Ovary (tissue), 3 donors: ENCODE measurements around the gene IRAK1.

ENCODE experiments used
- CTCF ChIP-seq, 3 donors: fragments of 450-650 bp in 2 of 3; fragments of 200-600 bp in 1 of 3; IDR thresholded peaks; one replicate each; pipeline versions ENCODE4 v1.5.1 to v1.8.0; 2016 to 2022; ENCODE audit warnings: antibody characterized with exemption in 3 of 3, mild to moderate bottlenecking in 1 of 3
- EP300 ChIP-seq: sonication (generic); formaldehyde crosslinking; IDR thresholded peaks from one replicate; pipeline ENCODE4 v1.6.1; 2017; ENCODE audit warnings: antibody characterized with exemption
- POLR2A ChIP-seq: fragments of 450-650 bp; IDR thresholded peaks from one replicate; pipeline ENCODE4 v1.6.1; 2017; ENCODE audit warnings: antibody characterized with exemption, mild to moderate bottlenecking, moderate library complexity
- donor health status: DM: no; HTN: no; CAD: no.

DNA sequence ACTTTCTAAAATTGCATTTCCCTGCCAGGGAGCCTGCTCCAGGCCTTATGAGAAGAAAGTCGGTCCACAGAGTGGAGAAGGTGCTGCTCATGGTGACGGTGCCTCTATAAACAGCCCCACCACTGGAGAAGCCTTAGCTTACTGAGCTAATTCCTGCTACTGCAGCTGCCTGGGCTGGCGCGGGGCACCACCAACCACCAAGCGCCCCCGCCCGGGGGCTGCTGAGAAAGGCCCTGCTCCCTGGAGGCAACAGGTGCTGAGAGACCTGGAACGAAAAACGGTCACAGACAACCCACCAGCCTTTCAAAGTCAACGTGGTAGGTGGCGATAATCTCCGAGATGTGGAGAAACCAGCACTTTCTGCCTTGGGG lies 51.0 kb downstream of the IRAK1 start:
- TF ChIP-seq CTCF (IDR thresholded peaks at IDR 0.05) (no peak), POLR2A (no peak), EP300 (no peak)
